AML-193 (cell line): ENCODE data around the gene POLA2.
"Not testable (repeated sequence)": the region's sequence is repeated elsewhere in the genome, so short reads cannot be mapped to it uniquely, and the experiment has no call there.

Experiments
- DNase-seq, 2 experiments: peaks; one replicate each; lab custom pipeline; 2025; lab: John Stamatoyannopoulos, UW

POLA2 gene

GRCh38 chr11:65241692-65242091, 20.1 kb upstream of the POLA2 start:
- DNase-seq = no peak

- DNase-seq = no peak
These were observed 19.4 kb upstream of the POLA2 start for GRCh38 chr11:65242389-65242788.

GRCh38 chr11:65243797-65244196, 18.0 kb upstream of the POLA2 start:
- DNase-seq = no peak

- DNase-seq = not testable (repeated sequence)
These were observed 16.7 kb upstream of the POLA2 start for GRCh38 chr11:65245046-65245445.

GRCh38 chr11:65246506-65246905, 15.3 kb upstream of the POLA2 start:
- DNase-seq = no peak

GRCh38 chr11:65248184-65248710, 13.5 kb upstream of the POLA2 start:
- not testable (repeated sequence) for DNase-seq

- DNase-seq = no peak
These were observed 10.3 kb upstream of the POLA2 start for GRCh38 chr11:65251476-65251875.

GRCh38 chr11:65254724-65255123, 7.0 kb upstream of the POLA2 start:
- no peak for DNase-seq

GRCh38 chr11:65258988-65259387, 2.8 kb upstream of the POLA2 start:
- no peak for DNase-seq

GRCh38 chr11:65260302-65260701, 1.5 kb upstream of the POLA2 start:
- no peak for DNase-seq

GRCh38 chr11:65260756-65261590, 789 bp upstream of the POLA2 start:
- DNase-seq = no peak

- DNase-seq = no peak
These were observed 569 bp downstream of the POLA2 start for GRCh38 chr11:65262381-65262680.

GRCh38 chr11:65262776-65263175, 1.0 kb downstream of the POLA2 start:
- DNase-seq = no peak

- not testable (repeated sequence) for DNase-seq
These were observed 3.0 kb downstream of the POLA2 start for GRCh38 chr11:65264747-65265146.

GRCh38 chr11:65266210-65266609, 4.4 kb downstream of the POLA2 start:
- no peak for DNase-seq

- peak; percentile 60 to 75 for DNase-seq
These were observed 13.2 kb downstream of the POLA2 start for GRCh38 chr11:65274735-65275682.

GRCh38 chr11:65275906-65276305, 14.1 kb downstream of the POLA2 start:
- DNase-seq = no peak

GRCh38 chr11:65277631-65278277, 16.0 kb downstream of the POLA2 start:
- no peak for DNase-seq

GRCh38 chr11:65278356-65278755, 16.6 kb downstream of the POLA2 start:
- DNase-seq = no peak

GRCh38 chr11:65279279-65279678, 17.5 kb downstream of the POLA2 start:
- DNase-seq = no peak

- no peak for DNase-seq
These were observed 18.1 kb downstream of the POLA2 start for GRCh38 chr11:65279741-65280440.

- no peak for DNase-seq
These were observed 18.9 kb downstream of the POLA2 start for GRCh38 chr11:65280646-65281045.
